WTC11 (cell line): ENCODE measurements around the gene PILRB. TPM values are rescaled to one million over a fixed set of nuclear protein-coding genes. Genes with fewer than 3 reads are reported as not detected.
"Not testable (repeated sequence)": the region's sequence is repeated elsewhere in the genome, so short reads cannot be mapped to it uniquely, and the experiment has no call there.

Experiments
- ATAC-seq: fragments of 200-7000 bp; cut with Tn5 transposase; 2 replicates; pipeline ENCODE4 v1.10.0; 2021; ENCODE audit warnings: mild to moderate bottlenecking, moderate library complexity
- CTCF ChIA-PET: fragments of 300-600 bp; sonication (Branson Sonifier 250); formaldehyde crosslinking; loops from one replicate; lab custom pipeline; 2021; ENCODE audit warnings: antibody characterized with exemption; lab: Charles Lee
- POLR2A ChIA-PET: fragments of 350-600 bp; sonication (Branson Sonifier 250); formaldehyde crosslinking; loops from one replicate; lab custom pipeline; 2021; ENCODE audit warnings: antibody characterized with exemption; lab: Charles Lee
- DNase-seq: peaks from one replicate; pipeline ENCODE4 v3.0.0; 2021; ENCODE audit warnings: low spot score
- H3K27ac Mint-ChIP-seq: 2 replicates; pipeline ENCODE4 v1.8.0; 2021; ENCODE audit warnings: mixed read lengths
- H3K27me3 Mint-ChIP-seq: 2 replicates; pipeline ENCODE4 v1.8.0; 2021; ENCODE audit warnings: low read depth, mild to moderate bottlenecking, moderate library complexity, mixed read lengths
- H3K36me3 Mint-ChIP-seq: 2 replicates; pipeline ENCODE4 v1.8.0; 2021; ENCODE audit warnings: mixed read lengths
- H3K4me1 Mint-ChIP-seq: 2 replicates; pipeline ENCODE4 v1.8.0; 2022; ENCODE audit warnings: mixed read lengths
- H3K4me3 Mint-ChIP-seq: 2 replicates; pipeline ENCODE4 v1.8.0; 2021; ENCODE audit warnings: mild to moderate bottlenecking, moderate library complexity, mixed read lengths
- H3K9me3 Mint-ChIP-seq: 2 replicates; pipeline ENCODE4 v1.8.0; 2021; ENCODE audit warnings: mixed read lengths
- ATF1 ChIP-seq: sonication (generic); formaldehyde crosslinking; IDR thresholded peaks from 2 replicates; pipeline ENCODE4 v1.8.1; 2023; ENCODE audit warnings: mild to moderate bottlenecking, moderate library complexity, missing genetic modification reagents
- E2F1 ChIP-seq: sonication (generic); formaldehyde crosslinking; IDR thresholded peaks from 2 replicates; pipeline ENCODE4 v1.8.0; 2022; ENCODE audit warnings: mild to moderate bottlenecking, missing genetic modification reagents
- E2F5 ChIP-seq: sonication (generic); formaldehyde crosslinking; IDR thresholded peaks from 2 replicates; pipeline ENCODE4 v1.8.1; 2022; ENCODE audit warnings: mild to moderate bottlenecking, moderate library complexity, missing genetic modification reagents
- EMX1 ChIP-seq: fragments of 250-450 bp; sonication (Bioruptor Pico); IDR thresholded peaks from 2 replicates; pipeline ENCODE4 v1.8.0; 2021; ENCODE audit warnings: mild to moderate bottlenecking
- FOXP1 ChIP-seq: sonication (generic); formaldehyde crosslinking; IDR thresholded peaks from 2 replicates; pipeline ENCODE4 v1.8.0; 2022; ENCODE audit warnings: missing genetic modification reagents, mild to moderate bottlenecking, moderate library complexity, borderline replicate concordance
- HMGA2 ChIP-seq: fragments of 250-450 bp; sonication (Bioruptor Pico); IDR thresholded peaks from 2 replicates; pipeline ENCODE4 v1.4.0; 2021; ENCODE audit warnings: mild to moderate bottlenecking, moderate library complexity
- IRF2 ChIP-seq: sonication (generic); formaldehyde crosslinking; IDR thresholded peaks from 2 replicates; pipeline ENCODE4 v1.8.0; 2022; ENCODE audit warnings: low read depth, missing genetic modification reagents, borderline replicate concordance
- JAZF1 ChIP-seq: fragments of 250-450 bp; sonication (Bioruptor Pico); IDR thresholded peaks from 2 replicates; pipeline ENCODE4 v1.9.0; 2021; ENCODE audit warnings: moderate library complexity, mild to moderate bottlenecking, inconsistent platforms
- JUN ChIP-seq: sonication (generic); formaldehyde crosslinking; IDR thresholded peaks from 2 replicates; pipeline ENCODE4 v1.8.0; 2023; ENCODE audit warnings: mild to moderate bottlenecking, missing genetic modification reagents
- KAT7 ChIP-seq: sonication (generic); formaldehyde crosslinking; IDR thresholded peaks from 2 replicates; pipeline ENCODE4 v1.8.1; 2023; ENCODE audit warnings: missing genetic modification reagents, mild to moderate bottlenecking, borderline replicate concordance
- MLX ChIP-seq: sonication (generic); formaldehyde crosslinking; IDR thresholded peaks from 2 replicates; pipeline ENCODE4 v1.8.1; 2023; ENCODE audit warnings: mild to moderate bottlenecking, missing genetic modification reagents, moderate library complexity
- NFATC4 ChIP-seq: fragments of 250-450 bp; sonication (Bioruptor Pico); IDR thresholded peaks from 2 replicates; pipeline ENCODE4 v1.9.0; 2021; ENCODE audit warnings: mild to moderate bottlenecking
- NFYB ChIP-seq: sonication (generic); formaldehyde crosslinking; conservative IDR thresholded peaks from 2 replicates; pipeline ENCODE4 v1.8.0; 2022; ENCODE audit warnings: low read depth, missing genetic modification reagents
- NR1H2 ChIP-seq: sonication (generic); formaldehyde crosslinking; IDR thresholded peaks from 2 replicates; pipeline ENCODE4 v1.9.0; 2021; ENCODE audit warnings: mild to moderate bottlenecking, moderate library complexity, missing genetic modification reagents
- SMAD3 ChIP-seq: sonication (generic); formaldehyde crosslinking; IDR thresholded peaks from 2 replicates; pipeline ENCODE4 v1.8.0; 2022; ENCODE audit warnings: missing genetic modification reagents, mild to moderate bottlenecking, borderline replicate concordance
- SOX15 ChIP-seq: fragments of 250-450 bp; sonication (Bioruptor Pico); IDR thresholded peaks from 2 replicates; pipeline ENCODE4 v1.9.0; 2021; ENCODE audit warnings: mild to moderate bottlenecking
- USF1 ChIP-seq: sonication (generic); formaldehyde crosslinking; IDR thresholded peaks from 2 replicates; pipeline ENCODE4 v1.8.0; 2022; ENCODE audit warnings: mild to moderate bottlenecking, missing genetic modification reagents
- ZBTB21 ChIP-seq: sonication (generic); formaldehyde crosslinking; IDR thresholded peaks from 2 replicates; pipeline ENCODE4 v1.8.1; 2023; ENCODE audit warnings: mild to moderate bottlenecking, missing genetic modification reagents, borderline replicate concordance
- ZNF232 ChIP-seq: sonication (generic); formaldehyde crosslinking; IDR thresholded peaks from 2 replicates; pipeline ENCODE4 v1.8.0; 2022; ENCODE audit warnings: mild to moderate bottlenecking, missing genetic modification reagents
- ZNF281 ChIP-seq: sonication (generic); formaldehyde crosslinking; IDR thresholded peaks from 2 replicates; pipeline ENCODE4 v1.8.0; 2023; ENCODE audit warnings: mild to moderate bottlenecking, missing genetic modification reagents
- ZNF396 ChIP-seq: fragments of 250-450 bp; sonication (Bioruptor Pico); IDR thresholded peaks from 2 replicates; pipeline ENCODE4 v1.8.0; 2021; ENCODE audit warnings: mild to moderate bottlenecking, moderate library complexity, borderline replicate concordance
- total RNA-seq: library from RNA; stranded (reverse); gene quantifications from 3 replicates; pipeline ENCODE4 v1.2.3, GENCODE V29; 2021

The PILRB gene
- total RNA-seq, 1 experiment from 2014 or later, result 30.7 TPM

GRCh38 chr7:100382234-100382853 lies 24.4 kb downstream of the PILRB start:
- POLR2A ChIA-PET, H3K9me3 Mint-ChIP-seq, ATAC-seq: not testable (repeated sequence)
- TF ChIP-seq NFYB, result peak; percentile 77
- TF ChIP-seq, all 79 proteins: peak for 1; not testable (repeated sequence) for 78
- peak overlapping the region; percentile 16; the same call in 1 of the 2 replicates for H3K4me3 Mint-ChIP-seq
- H3K27me3 Mint-ChIP-seq, result peaks cover 11% of the 10 kb centered on the region
- CTCF ChIA-PET, result interaction anchor here (1.0 to 3.0 kb wide), 5 partner anchors 13 to 343 kb away, joined by 3 to 20 read pairs (median 5); no protein-coding TSS in a partner anchor
- not testable (repeated sequence) for H3K27ac Mint-ChIP-seq, H3K36me3 Mint-ChIP-seq, DNase-seq, H3K4me1 Mint-ChIP-seq

- Mint-ChIP-seq H3K4me3 (no peak overlapping the region), H3K36me3 (no peaks in the 10 kb centered on the region), H3K27me3 (peaks cover 11% of the 10 kb centered on the region), H3K27ac (no peak overlapping the region), H3K9me3 (peaks cover 8% of the 10 kb centered on the region; the same call in 1 of the 2 replicates), H3K4me1 (no peaks in the 10 kb centered on the region)
- CTCF ChIA-PET, result interaction anchor here (0.8 to 3.6 kb wide), 2 partner anchors 13 to 23 kb away, joined by 3 to 10 read pairs; no protein-coding TSS in a partner anchor
- no peak for DNase-seq
- TF ChIP-seq ZNF281 (CRISPR knock-in tag), result no peak
- POLR2A ChIA-PET, result interaction anchor here (1.3 kb wide), 1 partner anchor 43 kb away, joined by 3 read pairs; no protein-coding TSS in a partner anchor
- ATAC-seq, result no peak
Measured at GRCh38 chr7:100384628-100385294, 26.8 kb downstream of the PILRB start.

GRCh38 chr7:100386940-100387339 lies 29.0 kb downstream of the PILRB start:
- ATAC-seq (no peak), DNase-seq (no peak)
- CTCF ChIA-PET, result interaction anchor here (0.9 to 3.6 kb wide), 3 partner anchors 11 to 69 kb away, joined by 3 to 10 read pairs (median 4); no protein-coding TSS in a partner anchor
- peaks cover 3% of the 10 kb centered on the region; the same call in 1 of the 2 replicates for H3K4me1 Mint-ChIP-seq
- peaks cover 11% of the 10 kb centered on the region for H3K27me3 Mint-ChIP-seq
- peaks cover 8% of the 10 kb centered on the region; the same call in 1 of the 2 replicates for H3K9me3 Mint-ChIP-seq
- H3K4me3 Mint-ChIP-seq, result no peak overlapping the region
- no peak overlapping the region for H3K27ac Mint-ChIP-seq
- H3K36me3 Mint-ChIP-seq, result no peaks in the 10 kb centered on the region
- POLR2A ChIA-PET, result no interaction called here
- TF ChIP-seq IRF2 (CRISPR knock-in tag) (no peak), SMAD3 (CRISPR knock-in tag) (no peak), JAZF1 (CRISPR knock-in tag) (no peak), JUN (CRISPR knock-in tag) (no peak), SOX15 (CRISPR knock-in tag) (no peak), FOXP1 (CRISPR knock-in tag) (no peak), NR1H2 (CRISPR knock-in tag) (no peak), E2F5 (no peak), NFATC4 (no peak), ZBTB21 (CRISPR knock-in tag) (no peak), EMX1 (CRISPR knock-in tag) (no peak)
- TF ChIP-seq, all 79 proteins: peak for 0

GRCh38 chr7:100387695-100388094 lies 29.8 kb downstream of the PILRB start:
- no peak overlapping the region for H3K27ac Mint-ChIP-seq
- H3K27me3 Mint-ChIP-seq, result peaks cover 4% of the 10 kb centered on the region
- no peak overlapping the region for H3K4me3 Mint-ChIP-seq
- peaks cover 3% of the 10 kb centered on the region; the same call in 1 of the 2 replicates for H3K4me1 Mint-ChIP-seq
- POLR2A ChIA-PET, result no interaction called here
- CTCF ChIA-PET, result interaction anchor here (1.1 to 3.6 kb wide), 3 partner anchors 10 to 68 kb away, joined by 3 to 10 read pairs (median 4); no protein-coding TSS in a partner anchor
- peaks cover 2% of the 10 kb centered on the region; the same call in 1 of the 2 replicates for H3K9me3 Mint-ChIP-seq
- DNase-seq (no peak), ATAC-seq (no peak)
- TF ChIP-seq ZNF232 (no peak), USF1 (CRISPR knock-in tag) (no peak), ATF1 (CRISPR knock-in tag) (no peak), KAT7 (CRISPR knock-in tag) (no peak), NR1H2 (CRISPR knock-in tag) (no peak), ZBTB21 (CRISPR knock-in tag) (no peak), MLX (CRISPR knock-in tag) (no peak), E2F1 (CRISPR knock-in tag) (no peak), HMGA2 (no peak), NFATC4 (no peak), ZNF396 (CRISPR knock-in tag) (no peak)
- no peaks in the 10 kb centered on the region for H3K36me3 Mint-ChIP-seq
